Measurements from ENCODE around the gene PQBP1.
"Not testable (repeated sequence)": the region's sequence is repeated elsewhere in the genome, so short reads cannot be mapped to it uniquely, and the experiment has no call there.

PQBP1 gene

GRCh38 chrX:48897625-48898306 lies at the start of gene PQBP1, which contains the start of gene TIMM17B:
Gene PQBP1, plus strand, starts transcription at chrX:48897930. Its CDS starts 580 bp downstream, at chrX:48898510.
Gene TIMM17B, minus strand, starts transcription at chrX:48897768. Its CDS starts 19 bp downstream, at chrX:48897749.
- Histone ChIP-seq H3K9ac (ENCODE audit: low read depth, low read length, poor library complexity, severe bottlenecking) (peak within 1 kb of the TSS; percentile 97), H3K4me2 (ENCODE audit: low read depth, low read length, poor library complexity, severe bottlenecking) (peak within 1 kb of the TSS; percentile 73), H3K4me3 (ENCODE audit: low read length, poor library complexity, severe bottlenecking) (peak within 1 kb of the TSS; percentile 96), H3K79me2 (ENCODE audit: insufficient read depth, low read length) (peaks cover 39% of the 10 kb centered on the region), H3K4me1 (ENCODE audit: insufficient read depth, low read length, poor library complexity, severe bottlenecking) (no peaks in the 10 kb centered on the region), H3K9me3 (ENCODE audit: insufficient read depth, low read depth, low read length) (no peaks in the 10 kb centered on the region), H4K20me1 (ENCODE audit: insufficient read depth, low read length, poor library complexity, severe bottlenecking) (peaks cover 24% of the 10 kb centered on the region), H3K9me2 (replicated peaks; ENCODE audit: low read depth, low read length) (no peaks in the 10 kb centered on the region), H3K36me3 (ENCODE audit: insufficient read depth, low read length) (no peaks in the 10 kb centered on the region; the same call in 1 of the 2 replicates), H3F3A (ENCODE audit: low read depth) (no peaks in the 10 kb centered on the region), H2AFZ (ENCODE audit: low read length) (peak within 1 kb of the TSS; percentile 87), H3K27me3 (ENCODE audit: insufficient read depth, low read length, poor library complexity, severe bottlenecking) (no peaks in the 10 kb centered on the region)
- TF ChIP-seq EZH2phosphoT487 (IDR thresholded peaks at IDR 0.05; ENCODE audit: borderline replicate concordance) (no peak), CTCF (conservative IDR thresholded peaks at IDR 0.05; ENCODE audit: low read length) (no peak)

GRCh38 chrX:48848847-48849246 lies 48.9 kb upstream of the PQBP1 start:
- H3F3A ChIP-seq (ENCODE audit: low read depth), result no peaks in the 10 kb centered on the region
- H3K27me3 ChIP-seq (ENCODE audit: insufficient read depth, low read length, poor library complexity, severe bottlenecking), result no peaks in the 10 kb centered on the region
- no peaks in the 10 kb centered on the region for H3K9me3 ChIP-seq (ENCODE audit: insufficient read depth, low read depth, low read length)
- TF ChIP-seq EZH2phosphoT487 (IDR thresholded peaks at IDR 0.05; ENCODE audit: borderline replicate concordance) (no peak), CTCF (conservative IDR thresholded peaks at IDR 0.05; ENCODE audit: low read length) (no peak)
- no peak overlapping the region for H2AFZ ChIP-seq (ENCODE audit: low read length)
- no peak overlapping the region for H3K4me2 ChIP-seq (ENCODE audit: low read depth, low read length, poor library complexity, severe bottlenecking)
- no peaks in the 10 kb centered on the region for H3K4me1 ChIP-seq (ENCODE audit: insufficient read depth, low read length, poor library complexity, severe bottlenecking)
- H3K36me3 ChIP-seq (ENCODE audit: insufficient read depth, low read length), result no peaks in the 10 kb centered on the region
- H3K79me2 ChIP-seq (ENCODE audit: insufficient read depth, low read length), result no peaks in the 10 kb centered on the region
- H3K4me3 ChIP-seq (ENCODE audit: low read length, poor library complexity, severe bottlenecking), result no peak overlapping the region
- H3K9ac ChIP-seq (ENCODE audit: low read depth, low read length, poor library complexity, severe bottlenecking), result no peak overlapping the region
- no peaks in the 10 kb centered on the region for H4K20me1 ChIP-seq (ENCODE audit: insufficient read depth, low read length, poor library complexity, severe bottlenecking)
- no peaks in the 10 kb centered on the region for H3K9me2 ChIP-seq (replicated peaks; ENCODE audit: low read depth, low read length)

- Histone ChIP-seq H3F3A (ENCODE audit: low read depth) (no peaks in the 10 kb centered on the region), H2AFZ (ENCODE audit: low read length) (no peak overlapping the region), H3K79me2 (ENCODE audit: insufficient read depth, low read length) (no peaks in the 10 kb centered on the region), H3K9me2 (replicated peaks; ENCODE audit: low read depth, low read length) (no peaks in the 10 kb centered on the region), H3K36me3 (ENCODE audit: insufficient read depth, low read length) (no peaks in the 10 kb centered on the region), H3K9me3 (ENCODE audit: insufficient read depth, low read depth, low read length) (no peaks in the 10 kb centered on the region), H3K9ac (ENCODE audit: low read depth, low read length, poor library complexity, severe bottlenecking) (no peak overlapping the region), H4K20me1 (ENCODE audit: insufficient read depth, low read length, poor library complexity, severe bottlenecking) (no peaks in the 10 kb centered on the region), H3K4me2 (ENCODE audit: low read depth, low read length, poor library complexity, severe bottlenecking) (no peak overlapping the region), H3K4me3 (ENCODE audit: low read length, poor library complexity, severe bottlenecking) (no peak overlapping the region), H3K27me3 (ENCODE audit: insufficient read depth, low read length, poor library complexity, severe bottlenecking) (no peaks in the 10 kb centered on the region), H3K4me1 (ENCODE audit: insufficient read depth, low read length, poor library complexity, severe bottlenecking) (no peaks in the 10 kb centered on the region)
- TF ChIP-seq CTCF (conservative IDR thresholded peaks at IDR 0.05; ENCODE audit: low read length) (no peak), EZH2phosphoT487 (IDR thresholded peaks at IDR 0.05; ENCODE audit: borderline replicate concordance) (no peak)
Measured at GRCh38 chrX:48852857-48853256, 44.9 kb upstream of the PQBP1 start.

- H2AFZ ChIP-seq (ENCODE audit: low read length); H3K36me3 ChIP-seq (ENCODE audit: insufficient read depth, low read length); H3K9ac ChIP-seq (ENCODE audit: low read depth, low read length, poor library complexity, severe bottlenecking); H4K20me1 ChIP-seq (ENCODE audit: insufficient read depth, low read length, poor library complexity, severe bottlenecking); H3F3A ChIP-seq (ENCODE audit: low read depth); H3K79me2 ChIP-seq (ENCODE audit: insufficient read depth, low read length); H3K4me2 ChIP-seq (ENCODE audit: low read depth, low read length, poor library complexity, severe bottlenecking); H3K9me2 ChIP-seq (replicated peaks; ENCODE audit: low read depth, low read length); H3K9me3 ChIP-seq (ENCODE audit: insufficient read depth, low read depth, low read length); H3K4me1 ChIP-seq (ENCODE audit: insufficient read depth, low read length, poor library complexity, severe bottlenecking); H3K27me3 ChIP-seq (ENCODE audit: insufficient read depth, low read length, poor library complexity, severe bottlenecking); H3K4me3 ChIP-seq (ENCODE audit: low read length, poor library complexity, severe bottlenecking): not testable (repeated sequence)
Measured at GRCh38 chrX:48853494-48853893, 44.2 kb upstream of the PQBP1 start.

GRCh38 chrX:48854121-48854804 lies 43.5 kb upstream of the PQBP1 start:
- not testable (repeated sequence) for H3K9ac ChIP-seq (ENCODE audit: low read depth, low read length, poor library complexity, severe bottlenecking); H3K9me3 ChIP-seq (ENCODE audit: insufficient read depth, low read depth, low read length)

More at GRCh38 chrX:48854121-48854804, 43.5 kb upstream of the PQBP1 start:
- not testable (repeated sequence) for H2AFZ ChIP-seq (ENCODE audit: low read length); H4K20me1 ChIP-seq (ENCODE audit: insufficient read depth, low read length, poor library complexity, severe bottlenecking); H3K27me3 ChIP-seq (ENCODE audit: insufficient read depth, low read length, poor library complexity, severe bottlenecking); H3K4me3 ChIP-seq (ENCODE audit: low read length, poor library complexity, severe bottlenecking); H3K36me3 ChIP-seq (ENCODE audit: insufficient read depth, low read length); H3K79me2 ChIP-seq (ENCODE audit: insufficient read depth, low read length); H3F3A ChIP-seq (ENCODE audit: low read depth); H3K4me2 ChIP-seq (ENCODE audit: low read depth, low read length, poor library complexity, severe bottlenecking); H3K4me1 ChIP-seq (ENCODE audit: insufficient read depth, low read length, poor library complexity, severe bottlenecking); H3K9me2 ChIP-seq (replicated peaks; ENCODE audit: low read depth, low read length)

All from Loucy (cell line).